GM12878 (cell line): ENCODE results near the gene ZNF182. TPM values are rescaled to one million over a fixed set of nuclear protein-coding genes. Genes with fewer than 3 reads are reported as not detected.

Experiments used
- ATAC-seq: fragments of 200-7000 bp; cut with Tn5 transposase; 3 replicates; pipeline ENCODE4 v1.9.1; 2020; ENCODE audit warnings: mild to moderate bottlenecking, moderate library complexity
- BruUV-seq: library from RNA; stranded (reverse); fragments of 400-500 nt; replicated peaks from 2 replicates; lab custom pipeline; 2021; lab: Mats Ljungman, UMichigan
- CTCF ChIA-PET: fragments of 300-600 bp; sonication (Branson Sonifier 250); formaldehyde crosslinking; extraction: SDS; loops from one replicate; lab custom pipeline; 2021; ENCODE audit warnings: inconsistent platforms; lab: Yijun Ruan, JAX
- POLR2A ChIA-PET: fragments of 350-600 bp; formaldehyde crosslinking; extraction: SDS; loops from one replicate; lab custom pipeline; 2021; ENCODE audit warnings: inconsistent platforms; lab: Charles Lee
- RAD21 ChIA-PET: fragments of 300-600 bp; sonication (Branson Sonifier 250); formaldehyde crosslinking; loops from one replicate; lab custom pipeline; 2023; ENCODE audit warnings: antibody characterized with exemption; ENCODE audit not compliant: unreplicated experiment; lab: Charles Lee
- SMC1A ChIA-PET: fragments of 300-600 bp; sonication (Branson Sonifier 250); formaldehyde crosslinking; loops from one replicate; lab custom pipeline; 2023; ENCODE audit not compliant: unreplicated experiment, uncharacterized antibody; lab: Charles Lee
- DNase-seq: peaks from one replicate; pipeline ENCODE4 v3.0.0-alpha.2; 2011; ENCODE audit warnings: low read depth, low spot score
- FAIRE-seq: peaks from 3 replicates; lab custom pipeline; 2011; peaks lifted over from hg19 to GRCh38; lab: Jason Lieb, UNC
- H2AFZ ChIP-seq: 2 replicates; pipeline ENCODE4 v1.6.0; 2011; ENCODE audit warnings: low read depth, low read length, control low read depth; ENCODE audit not compliant: control insufficient read depth
- H3K27ac ChIP-seq: 2 replicates; pipeline ENCODE4 v1.5.1; 2011; ENCODE audit warnings: control low read depth; ENCODE audit not compliant: control insufficient read depth, insufficient read depth
- H3K27me3 ChIP-seq, 2 experiments: replicated peaks in 1 of 2; 2 replicates each; pipeline versions ENCODE4 v1.6.0 to v1.6.1; 2011; ENCODE audit warnings: low read length in 1 of 2; ENCODE audit not compliant: control insufficient read depth in 2 of 2, insufficient read depth in 2 of 2
- H3K36me3 ChIP-seq, 2 experiments: 2 replicates each; pipeline ENCODE4 v1.5.1; 2011; ENCODE audit warnings: low read length in 1 of 2; ENCODE audit not compliant: control insufficient read depth in 2 of 2, insufficient read depth in 2 of 2
- H3K4me1 ChIP-seq: 2 replicates; pipeline ENCODE4 v1.6.1; 2011; ENCODE audit warnings: mild to moderate bottlenecking, low read length, moderate library complexity, mixed read lengths; ENCODE audit not compliant: control insufficient read depth, insufficient read depth
- H3K4me2 ChIP-seq: 2 replicates; pipeline ENCODE4 v1.6.0; 2011; ENCODE audit warnings: control low read depth; ENCODE audit not compliant: control insufficient read depth, insufficient read depth
- H3K4me3 ChIP-seq: fragments of 200-600 bp; sonication (generic); 2 replicates; pipeline ENCODE4 v1.5.1; 2016
- H3K79me2 ChIP-seq: 2 replicates; pipeline ENCODE4 v1.6.0; 2011; ENCODE audit warnings: low read length; ENCODE audit not compliant: control insufficient read depth, insufficient read depth
- H3K9ac ChIP-seq: 2 replicates; pipeline ENCODE4 v1.8.0; 2011; ENCODE audit warnings: low read length, control low read depth, mixed read lengths; ENCODE audit not compliant: control insufficient read depth, insufficient read depth
- H3K9me3 ChIP-seq: replicated peaks from 3 replicates; pipeline ENCODE4 v1.5.1; 2011; ENCODE audit warnings: mild to moderate bottlenecking, low read length; ENCODE audit not compliant: control insufficient read depth, insufficient read depth
- H4K20me1 ChIP-seq: 2 replicates; pipeline ENCODE4 v1.6.0; 2011; ENCODE audit not compliant: control insufficient read depth, insufficient read depth
- CEBPB ChIP-seq, 2 experiments: fragments of 150-350 bp in 1 of 2; IDR thresholded peaks; 2 replicates each; pipeline ENCODE4 v1.6.1; 2012 to 2014; ENCODE audit warnings: low read depth in 2 of 2, low read length in 2 of 2, borderline replicate concordance in 1 of 2, inconsistent platforms in 1 of 2
- GATAD2B ChIP-seq: fragments of 450-650 bp; conservative IDR thresholded peaks from 2 replicates; pipeline ENCODE4 v1.6.1; 2017; ENCODE audit warnings: low read depth, mild to moderate bottlenecking, moderate library complexity
- IKZF1 ChIP-seq: fragments of 450-650 bp; conservative IDR thresholded peaks from 2 replicates; pipeline ENCODE4 v1.6.1; 2017; ENCODE audit warnings: antibody characterized with exemption, mild to moderate bottlenecking
- NBN ChIP-seq: fragments of 450-650 bp; IDR thresholded peaks from 2 replicates; pipeline ENCODE4 v1.6.1; 2016
- NFIC ChIP-seq: IDR thresholded peaks from 2 replicates; pipeline ENCODE4 v1.6.1; 2012; ENCODE audit warnings: low read depth, mild to moderate bottlenecking, inconsistent platforms, low read length, moderate library complexity
- SMAD5 ChIP-seq: IDR thresholded peaks from 2 replicates; pipeline ENCODE4 v1.6.1; 2016; ENCODE audit warnings: antibody characterized with exemption, low read depth
- TARDBP ChIP-seq: IDR thresholded peaks from 2 replicates; pipeline ENCODE4 v1.6.1; 2016; ENCODE audit warnings: borderline replicate concordance
- ZNF217 ChIP-seq: fragments of 450-650 bp; IDR thresholded peaks from 2 replicates; pipeline ENCODE4 v1.6.1; 2017; ENCODE audit warnings: antibody characterized with exemption, mild to moderate bottlenecking
- WGBS: methylation state at CpG from one replicate; pipeline ENCODE4 v1.1.6; 2016; ENCODE audit warnings: low lambda C conversion rate; ENCODE audit not compliant: insufficient replicate concordance, insufficient coverage; ENCODE audit errors: missing lambda C conversion rate; 5-methylcytosine and 5-hydroxymethylcytosine counted together
- in situ Hi-C: fragments of 300-500 bp; cut with MboI; formaldehyde crosslinking; loops from 9 replicates; pipeline ENCODE4 v1.14.3; 2018; ENCODE audit warnings: mixed read lengths
- intact Hi-C: fragments of 100-400 bp; cut with micrococcal nuclease; formaldehyde crosslinking; loops from one replicate; pipeline ENCODE4 v1.14.2; 2022; ENCODE audit not compliant: unreplicated experiment
- polyA plus RNA-seq, 11 experiments: library from polyadenylated mRNA; depleted of rRNA in 4 of 11; unstranded in 6 of 11; stranded (reverse) in 5 of 11; fragments of >200 nt; fragmentation: Nextera tagmentation in 4 of 11; fragmentation: Illumina TruSeq in 1 of 11; extraction: Ambion mirVana in 4 of 11; extraction: Trizol in 1 of 11; gene quantifications; 1 replicate in 1 of 11; 2 replicates in 10 of 11; pipeline versions ENCODE4 v1.2.1 to v1.2.3, GENCODE V29; 2011 to 2016; ENCODE audit warnings: inconsistent platforms in 2 of 11, missing spikeins in 2 of 11, low read depth in 1 of 11
- total RNA-seq, 4 experiments: library from RNA; depleted of rRNA in 3 of 4; stranded (reverse); fragments of >200 nt in 3 of 4; fragmentation: Illumina TruSeq in 1 of 4; extraction: Trizol in 1 of 4; gene quantifications; 2 replicates each; pipeline versions ENCODE4 v1.2.1 to v1.2.3, GENCODE V29; 2013 to 2021
- TF ChIP-seq, protein P1 (sequence below): IDR thresholded peaks from 2 replicates; pipeline ENCODE4 v1.6.1; 2011; ENCODE audit warnings: borderline replicate concordance, low read depth, mild to moderate bottlenecking, moderate library complexity, mixed read lengths, low read length; ENCODE audit not compliant: insufficient read depth; ENCODE audit errors: extremely low read length
- TF ChIP-seq, protein P2 (sequence below), 3 experiments: IDR thresholded peaks in 2 of 3; conservative IDR thresholded peaks in 1 of 3; 2 replicates each; pipeline ENCODE4 v1.5.1; 2011; ENCODE audit warnings: low read depth in 3 of 3, low read length in 3 of 3, mild to moderate bottlenecking in 3 of 3, control low read depth in 2 of 3, moderate library complexity in 2 of 3, inconsistent platforms in 1 of 3, mixed read lengths in 1 of 3; ENCODE audit not compliant: control insufficient read depth in 2 of 3, insufficient read depth in 1 of 3; ENCODE audit errors: extremely low read depth in 1 of 3

The ZNF182 gene
- total and polyA plus RNA-seq, 10 of the 15 experiments (the other 5 are each of a cell fraction or from before 2014, with no cell fraction given) = 0.85 to 7.0 (median 5.3) TPM

DNA sequence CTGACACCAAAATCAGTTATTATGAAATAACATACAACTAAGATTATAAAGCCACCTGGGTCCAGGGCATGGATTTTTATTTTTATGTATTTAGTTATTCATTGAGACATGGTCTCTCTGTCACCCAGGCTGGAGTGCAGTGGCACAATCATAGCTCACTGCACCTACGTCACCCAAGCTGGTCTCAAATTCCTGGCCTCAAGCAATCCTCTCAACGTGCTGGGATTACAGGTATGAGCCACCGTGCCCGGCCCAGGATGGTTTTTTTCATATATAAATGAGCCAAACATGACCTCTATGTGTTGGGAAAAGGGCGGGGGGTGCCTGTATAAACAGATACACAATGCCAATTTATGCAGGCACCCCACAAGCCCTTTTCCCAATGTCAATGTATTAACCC lies 43.1 kb upstream of the ZNF182 start (continued):
- TF ChIP-seq IKZF1 = no peak
- no peak for TF ChIP-seq NBN
- TF ChIP-seq, all 136 proteins: peak for 0

DNA sequence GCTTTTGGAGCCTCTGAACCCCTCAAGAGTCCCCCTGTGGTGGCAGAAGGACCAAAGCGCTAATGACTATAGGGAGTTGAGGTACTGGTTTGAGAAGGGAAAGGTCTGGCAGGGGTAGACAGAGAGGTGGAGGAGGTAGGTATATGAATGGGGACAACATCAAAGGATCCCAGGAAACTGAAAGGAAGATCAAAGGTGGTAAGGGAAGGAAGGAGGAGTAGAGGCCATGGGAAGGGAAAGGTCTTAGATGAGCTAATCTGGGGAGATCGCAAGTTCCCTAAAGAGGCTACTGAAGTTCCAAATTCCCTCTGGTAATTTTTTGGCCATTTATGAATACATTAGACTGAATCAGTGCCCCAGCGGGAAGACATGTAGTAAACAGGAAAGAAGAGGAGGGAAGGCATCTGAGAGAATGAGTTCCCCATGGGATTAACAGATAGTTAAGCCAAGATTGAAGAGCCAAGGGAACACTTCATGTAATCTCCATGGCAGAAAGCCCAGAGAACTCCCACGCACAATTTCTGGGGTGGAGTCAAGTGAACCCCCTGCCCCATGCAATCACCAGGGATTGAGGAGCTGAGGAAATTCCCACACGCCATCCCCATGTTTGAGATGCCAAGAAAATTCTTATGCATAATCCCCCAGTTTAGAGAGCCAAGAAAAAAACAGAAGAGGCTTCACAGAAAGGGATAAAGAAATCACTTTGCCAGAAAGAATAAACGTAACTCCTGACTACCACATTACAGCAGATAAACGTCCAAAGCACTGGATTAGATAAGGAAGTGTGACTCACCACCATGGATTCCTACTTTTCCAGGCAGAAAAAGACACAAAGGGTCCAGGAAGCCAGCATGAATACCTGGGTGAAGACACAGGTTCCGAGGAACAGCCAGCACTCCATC lies 41.9 kb upstream of the ZNF182 start:
- intact Hi-C loops = no loop called here
- FAIRE-seq = no peak
- ChIA-PET SMC1A (no interaction called here), RAD21 (no interaction called here), POLR2A (no interaction called here), CTCF (interaction anchor here (1.3 kb wide), 1 partner anchor 19 kb away, joined by 3 read pairs; no protein-coding TSS in a partner anchor)
- no TSS peak for BruUV-seq
- H3K27me3 ChIP-seq = no peaks in the 10 kb centered on the region
- no peaks in the 10 kb centered on the region for H3K79me2 ChIP-seq
- no peak for TF ChIP-seq TARDBP
- no peak for TF ChIP-seq GATAD2B
- TF ChIP-seq, protein P1, sequence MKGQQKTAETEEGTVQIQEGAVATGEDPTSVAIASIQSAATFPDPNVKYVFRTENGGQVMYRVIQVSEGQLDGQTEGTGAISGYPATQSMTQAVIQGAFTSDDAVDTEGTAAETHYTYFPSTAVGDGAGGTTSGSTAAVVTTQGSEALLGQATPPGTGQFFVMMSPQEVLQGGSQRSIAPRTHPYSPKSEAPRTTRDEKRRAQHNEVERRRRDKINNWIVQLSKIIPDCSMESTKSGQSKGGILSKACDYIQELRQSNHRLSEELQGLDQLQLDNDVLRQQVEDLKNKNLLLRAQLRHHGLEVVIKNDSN = no peak
- TF ChIP-seq CEBPB (IDR thresholded peaks at IDR 0.05; ENCODE audit: borderline replicate concordance in 1 of 2, low read depth in 2 of 2, low read length in 2 of 2) = no peak
- no peak for TF ChIP-seq SMAD5
- TF ChIP-seq, protein P2, sequence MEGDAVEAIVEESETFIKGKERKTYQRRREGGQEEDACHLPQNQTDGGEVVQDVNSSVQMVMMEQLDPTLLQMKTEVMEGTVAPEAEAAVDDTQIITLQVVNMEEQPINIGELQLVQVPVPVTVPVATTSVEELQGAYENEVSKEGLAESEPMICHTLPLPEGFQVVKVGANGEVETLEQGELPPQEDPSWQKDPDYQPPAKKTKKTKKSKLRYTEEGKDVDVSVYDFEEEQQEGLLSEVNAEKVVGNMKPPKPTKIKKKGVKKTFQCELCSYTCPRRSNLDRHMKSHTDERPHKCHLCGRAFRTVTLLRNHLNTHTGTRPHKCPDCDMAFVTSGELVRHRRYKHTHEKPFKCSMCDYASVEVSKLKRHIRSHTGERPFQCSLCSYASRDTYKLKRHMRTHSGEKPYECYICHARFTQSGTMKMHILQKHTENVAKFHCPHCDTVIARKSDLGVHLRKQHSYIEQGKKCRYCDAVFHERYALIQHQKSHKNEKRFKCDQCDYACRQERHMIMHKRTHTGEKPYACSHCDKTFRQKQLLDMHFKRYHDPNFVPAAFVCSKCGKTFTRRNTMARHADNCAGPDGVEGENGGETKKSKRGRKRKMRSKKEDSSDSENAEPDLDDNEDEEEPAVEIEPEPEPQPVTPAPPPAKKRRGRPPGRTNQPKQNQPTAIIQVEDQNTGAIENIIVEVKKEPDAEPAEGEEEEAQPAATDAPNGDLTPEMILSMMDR (IDR thresholded peaks at IDR 0.05 in 2 of 3, conservative IDR thresholded peaks at IDR 0.05 in 1 of 3; ENCODE audit: control insufficient read depth in 2 of 3, extremely low read depth in 1 of 3, insufficient read depth in 1 of 3, low read depth in 3 of 3, low read length in 3 of 3) = no peak
- TF ChIP-seq NFIC = no peak
- no peak for TF ChIP-seq ZNF217
- H3K4me1 ChIP-seq = no peaks in the 10 kb centered on the region
- H3K27ac ChIP-seq = no peak overlapping the region
- no peak overlapping the region for H3K4me2 ChIP-seq
- no peaks in the 10 kb centered on the region for H3K36me3 ChIP-seq
- DNase-seq = no peak
- no peak overlapping the region for H3K9ac ChIP-seq
- H4K20me1 ChIP-seq = no peaks in the 10 kb centered on the region
- no peak for ATAC-seq
- 34% methylated on average over 8 of the region's 8 CpGs for WGBS
- in situ Hi-C loops = no loop called here
- no peak overlapping the region for H3K4me3 ChIP-seq
- no peaks in the 10 kb centered on the region for H3K9me3 ChIP-seq
- H2AFZ ChIP-seq = no peak overlapping the region
